NCI-H82 treated with DMSO at 0.1 percent for 48 hours (cell line): Measurements from ENCODE around the gene IMPG1.

Source experiments
- DNase-seq: peaks from one replicate; lab custom pipeline; 2025; ENCODE audit not compliant: unreplicated experiment; lab: John Stamatoyannopoulos, UW

The IMPG1 gene, protein sequence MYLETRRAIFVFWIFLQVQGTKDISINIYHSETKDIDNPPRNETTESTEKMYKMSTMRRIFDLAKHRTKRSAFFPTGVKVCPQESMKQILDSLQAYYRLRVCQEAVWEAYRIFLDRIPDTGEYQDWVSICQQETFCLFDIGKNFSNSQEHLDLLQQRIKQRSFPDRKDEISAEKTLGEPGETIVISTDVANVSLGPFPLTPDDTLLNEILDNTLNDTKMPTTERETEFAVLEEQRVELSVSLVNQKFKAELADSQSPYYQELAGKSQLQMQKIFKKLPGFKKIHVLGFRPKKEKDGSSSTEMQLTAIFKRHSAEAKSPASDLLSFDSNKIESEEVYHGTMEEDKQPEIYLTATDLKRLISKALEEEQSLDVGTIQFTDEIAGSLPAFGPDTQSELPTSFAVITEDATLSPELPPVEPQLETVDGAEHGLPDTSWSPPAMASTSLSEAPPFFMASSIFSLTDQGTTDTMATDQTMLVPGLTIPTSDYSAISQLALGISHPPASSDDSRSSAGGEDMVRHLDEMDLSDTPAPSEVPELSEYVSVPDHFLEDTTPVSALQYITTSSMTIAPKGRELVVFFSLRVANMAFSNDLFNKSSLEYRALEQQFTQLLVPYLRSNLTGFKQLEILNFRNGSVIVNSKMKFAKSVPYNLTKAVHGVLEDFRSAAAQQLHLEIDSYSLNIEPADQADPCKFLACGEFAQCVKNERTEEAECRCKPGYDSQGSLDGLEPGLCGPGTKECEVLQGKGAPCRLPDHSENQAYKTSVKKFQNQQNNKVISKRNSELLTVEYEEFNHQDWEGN

DNA sequence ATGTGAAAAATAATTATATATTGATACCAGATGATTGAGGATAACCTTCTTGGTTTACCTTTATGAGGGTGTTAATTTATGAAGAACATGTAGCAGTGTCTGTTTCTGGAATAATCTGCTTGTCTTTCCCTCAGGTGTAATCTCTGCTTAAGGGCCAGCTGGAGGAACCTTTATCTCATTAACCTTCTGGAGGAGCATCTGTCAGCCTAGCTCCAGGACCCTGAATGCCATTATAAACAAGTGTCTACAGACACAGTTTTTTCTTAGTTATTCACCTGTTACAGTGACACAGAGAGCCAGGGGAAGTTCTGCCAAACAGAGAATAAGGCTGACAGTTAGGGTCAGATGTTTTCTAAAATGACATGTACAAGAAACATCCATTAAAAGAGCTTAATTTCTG lies at the start of gene IMPG1:
TSS of gene IMPG1 (minus strand) at position 101 of the 400 bp plus-strand sequence. CDS start 174 bp downstream, outside the sequence.
- DNase-seq: peak; percentile 90

DNA sequence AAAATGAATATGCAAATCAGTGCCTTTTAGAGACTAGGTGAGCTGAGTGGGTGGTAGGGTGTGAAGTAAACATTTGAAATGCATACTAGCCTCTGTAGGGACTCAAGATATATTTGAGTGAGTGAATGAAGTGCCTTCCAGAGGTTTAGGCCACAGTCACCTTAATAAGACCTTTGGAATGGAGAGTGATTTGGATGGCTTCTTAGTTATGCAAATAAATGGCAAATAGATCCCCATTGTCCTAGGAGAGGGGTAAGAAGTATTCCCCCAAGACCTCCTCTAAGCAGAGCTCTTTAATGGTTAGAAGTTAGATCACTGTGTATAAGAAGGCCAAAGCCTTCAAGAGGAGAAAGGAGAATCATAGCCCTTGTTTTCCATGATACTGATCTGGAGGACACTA lies 47.8 kb upstream of the IMPG1 start:
- no peak for DNase-seq

DNA sequence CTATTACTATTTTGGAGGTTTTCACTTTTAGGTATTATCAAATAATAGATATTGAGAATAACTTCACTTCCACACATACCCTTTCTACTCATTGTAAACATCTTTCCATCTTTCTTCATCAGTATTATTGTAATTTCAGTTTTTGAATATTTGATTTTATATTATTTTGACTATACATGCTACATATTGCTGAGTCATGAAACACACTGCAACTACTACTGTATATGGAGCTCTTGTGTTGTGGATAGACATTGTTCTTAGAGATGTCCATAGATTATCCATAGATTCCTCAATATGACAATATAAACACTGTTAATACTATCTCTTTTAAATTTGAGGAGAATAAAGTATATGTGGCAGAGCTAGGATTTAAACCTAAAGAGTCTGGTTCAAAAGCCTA lies 819 bp upstream of the IMPG1 start:
- no peak for DNase-seq

DNA sequence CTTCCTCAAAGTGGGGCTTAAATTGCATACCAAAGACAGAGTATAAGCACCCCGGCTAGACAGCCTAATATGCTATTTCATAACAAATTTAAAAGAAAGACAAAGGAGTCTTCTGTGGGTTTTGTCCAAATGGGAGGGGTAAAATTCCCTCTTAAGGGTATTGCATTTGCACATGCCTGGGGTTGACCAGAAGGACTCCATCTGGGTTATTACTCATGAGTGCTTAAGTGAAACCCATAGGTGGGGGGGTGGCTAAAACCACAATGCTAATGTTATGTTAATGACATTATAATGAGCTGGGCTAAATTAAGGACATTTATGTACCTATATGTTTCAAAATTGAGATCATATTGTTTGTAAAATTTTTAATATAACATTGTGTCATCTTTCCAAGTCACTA lies 15.0 kb downstream of the IMPG1 start:
- no peak for DNase-seq

DNA sequence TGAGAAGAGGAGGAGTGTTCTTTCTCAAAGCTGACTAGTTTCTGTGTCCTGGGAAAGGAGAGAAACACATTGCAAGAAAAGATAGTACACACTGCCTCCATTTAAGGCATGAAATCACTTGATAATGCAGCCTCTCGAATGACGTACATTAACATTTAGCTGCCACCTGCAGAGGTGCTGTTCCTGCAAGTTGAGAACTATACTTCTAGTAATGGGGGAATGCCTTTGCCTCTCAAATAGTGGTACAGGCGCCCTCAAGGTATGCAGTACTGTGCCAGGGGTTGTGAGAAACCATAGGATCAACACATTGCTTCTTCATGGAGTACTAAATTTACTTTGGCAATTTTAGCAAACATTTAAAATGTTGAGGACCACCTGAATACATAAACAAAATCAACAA lies 20.1 kb downstream of the IMPG1 start:
- DNase-seq: no peak

DNA sequence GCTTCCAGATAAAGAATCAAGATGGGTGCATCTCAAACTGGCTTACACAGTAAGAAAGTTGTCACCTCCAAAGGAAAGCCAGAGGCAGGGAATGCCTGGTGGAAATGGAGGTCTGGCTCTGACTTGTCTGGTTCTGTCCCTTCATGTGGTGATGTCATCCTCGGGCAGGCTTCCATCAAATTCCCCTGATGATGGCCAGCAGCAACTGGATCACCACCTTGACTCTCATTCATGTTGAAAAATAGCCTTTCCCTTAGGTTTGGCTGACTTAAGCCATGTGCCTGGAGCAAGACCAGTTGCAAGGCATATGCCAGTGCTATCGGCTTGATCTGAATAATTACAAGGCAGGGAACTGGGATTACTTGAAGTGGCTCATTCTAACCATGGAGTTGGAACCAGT lies 28.8 kb downstream of the IMPG1 start:
- no peak for DNase-seq

DNA sequence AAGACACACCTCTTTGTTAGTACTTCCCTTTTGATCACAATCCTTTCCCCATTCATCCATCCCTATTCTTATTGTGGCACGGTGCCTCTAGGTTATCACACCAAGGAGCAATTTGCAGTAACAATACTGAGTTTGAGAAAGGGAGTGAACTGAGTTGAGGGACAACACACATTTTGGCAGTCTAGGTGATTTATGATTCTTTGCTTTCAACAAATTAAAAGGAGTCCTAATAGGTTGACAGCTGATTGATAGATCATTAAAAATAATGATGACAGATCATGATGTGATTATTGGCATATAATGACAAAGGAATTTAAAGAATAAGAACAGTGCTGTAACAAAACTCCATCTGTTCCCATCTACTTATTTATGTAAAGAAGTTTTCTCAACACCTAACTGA lies 36.7 kb downstream of the IMPG1 start:
- no peak for DNase-seq

DNA sequence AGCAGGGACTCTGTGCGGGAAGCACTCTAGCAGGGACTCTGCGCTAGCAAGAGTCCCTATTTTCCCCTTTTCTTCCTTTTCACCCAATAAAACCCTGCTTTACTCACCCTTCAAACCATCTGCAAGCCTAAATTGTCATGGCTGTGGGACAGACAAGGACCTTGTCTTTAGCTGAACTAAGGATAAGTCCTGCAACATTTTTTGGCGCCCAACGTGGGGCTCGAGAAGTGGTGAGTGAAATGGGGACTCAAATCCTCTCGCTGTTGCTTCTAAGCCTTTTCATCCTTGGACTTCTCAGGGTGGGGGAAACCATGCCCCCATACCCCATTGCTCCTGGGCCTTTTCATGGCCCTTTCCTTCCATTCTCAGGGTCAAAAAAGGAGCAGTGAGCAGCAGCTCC lies 46.4 kb downstream of the IMPG1 start:
- DNase-seq: no peak

DNA sequence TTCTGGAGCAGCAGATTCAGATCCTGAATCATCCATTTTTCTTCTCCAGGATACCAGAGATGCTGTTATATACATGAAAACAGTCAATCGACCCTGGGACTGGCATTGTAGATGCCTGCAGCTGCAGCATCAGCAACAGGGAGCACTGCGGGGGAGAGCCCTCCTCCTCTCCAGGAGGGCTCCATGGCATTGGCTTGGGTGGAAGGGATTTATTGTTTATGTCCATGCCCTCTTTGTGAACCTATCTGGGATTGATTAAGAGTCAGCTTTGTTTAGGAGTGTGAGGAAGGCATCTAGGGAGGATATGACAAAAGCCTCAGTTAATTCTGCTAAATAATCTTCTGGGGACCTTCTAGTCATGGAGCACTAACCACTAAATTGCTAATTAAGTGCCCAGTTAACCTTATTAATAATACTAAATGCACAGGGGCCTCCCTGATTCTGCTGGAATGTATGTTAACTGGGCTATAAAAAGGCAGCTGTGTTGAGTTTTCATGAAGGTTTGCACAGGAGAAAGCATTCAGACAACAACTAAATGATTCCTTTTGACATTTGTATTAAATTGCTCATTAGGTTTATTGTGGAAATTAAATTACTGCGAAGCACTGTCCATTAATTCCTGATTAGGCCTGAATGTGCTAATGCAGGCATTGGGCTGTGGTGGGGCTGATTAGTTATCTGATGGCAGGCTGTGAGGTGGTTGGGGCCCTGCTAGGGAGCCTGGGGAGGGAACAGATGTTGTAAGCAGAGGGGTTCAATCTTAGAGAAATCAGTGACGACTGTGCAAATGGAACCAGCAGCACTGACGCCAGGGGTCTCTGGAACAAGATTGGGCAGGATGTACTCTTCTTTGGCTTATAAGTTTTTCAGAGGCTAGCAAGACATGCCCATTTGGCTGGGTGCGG lies 57.6 kb downstream of the IMPG1 start:
- DNase-seq: peak; percentile 36

DNA sequence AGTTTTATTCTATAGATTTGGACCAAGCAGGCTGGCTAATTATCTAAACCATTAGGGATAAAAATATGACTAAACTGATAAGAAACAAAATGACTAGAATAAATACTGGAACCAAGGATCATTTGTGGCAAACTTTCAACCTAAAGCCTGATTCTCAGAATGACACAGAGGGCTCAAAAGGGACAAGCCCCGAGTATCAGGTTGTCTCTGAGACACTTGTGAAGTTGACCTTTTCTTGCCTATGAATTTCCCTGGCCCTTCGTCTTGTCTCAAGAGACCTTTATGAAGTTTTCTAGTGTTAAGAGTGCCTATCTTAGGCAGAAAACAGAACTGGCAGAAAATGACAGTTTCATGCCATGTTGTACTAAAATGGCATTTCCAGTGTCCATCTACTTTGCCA lies 68.3 kb downstream of the IMPG1 start:
- no peak for DNase-seq

DNA sequence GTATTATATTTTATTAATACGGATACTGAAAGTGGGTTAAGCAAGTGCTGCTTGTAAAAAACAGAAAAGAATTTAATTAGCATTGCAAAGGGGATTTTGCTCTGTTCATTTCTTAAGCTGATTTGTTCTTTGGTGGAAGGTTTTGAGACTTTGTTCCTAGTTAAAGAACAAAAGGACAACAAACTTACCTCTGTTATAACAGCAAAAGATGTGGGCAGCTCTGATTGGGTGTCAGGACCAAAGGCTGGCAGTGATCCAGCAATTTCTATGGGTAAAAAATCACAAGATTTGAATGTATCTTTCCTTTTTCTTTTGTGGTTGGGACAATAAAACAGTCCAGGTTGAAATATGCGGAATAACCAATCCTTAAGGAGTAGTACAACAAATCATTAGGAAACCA lies 68.8 kb downstream of the IMPG1 start:
- DNase-seq: no peak

DNA sequence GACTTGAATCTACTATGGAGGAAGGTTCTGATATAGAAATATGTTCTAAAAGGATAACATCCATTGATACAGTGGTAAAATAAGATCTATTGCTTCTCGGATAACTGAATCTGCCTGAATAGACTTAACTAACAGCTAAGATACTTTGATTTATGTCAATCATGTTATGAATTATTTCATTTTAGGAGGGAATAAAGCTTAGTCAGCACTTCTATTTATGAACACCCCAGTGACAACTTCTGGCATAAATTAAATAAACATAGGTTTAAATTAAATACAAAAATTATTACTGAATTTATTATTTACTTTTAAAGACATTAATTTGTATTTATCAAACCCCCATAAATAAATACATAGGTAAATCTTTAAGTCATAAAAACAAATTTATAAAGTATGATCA lies 69.3 kb downstream of the IMPG1 start:
- DNase-seq: no peak

DNA sequence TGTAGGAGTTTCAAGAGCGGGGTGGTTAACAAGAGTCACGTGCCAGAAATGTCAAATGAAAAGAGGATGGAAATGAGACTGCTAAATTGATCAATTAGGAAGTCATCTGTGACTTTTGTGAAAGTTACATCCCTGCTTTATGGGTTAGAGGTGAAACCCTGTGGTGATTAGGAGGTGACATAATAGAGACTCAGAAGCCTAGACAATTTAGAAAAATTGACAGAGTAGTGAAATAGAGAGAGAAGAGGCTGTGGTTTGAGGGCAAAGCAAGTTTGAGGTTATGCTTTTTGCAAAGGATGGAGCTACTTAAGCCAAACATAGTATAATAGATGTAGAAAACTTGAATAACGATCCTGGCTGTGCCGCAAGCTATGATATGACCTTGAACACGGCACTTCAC lies 71.8 kb downstream of the IMPG1 start:
- DNase-seq: no peak

DNA sequence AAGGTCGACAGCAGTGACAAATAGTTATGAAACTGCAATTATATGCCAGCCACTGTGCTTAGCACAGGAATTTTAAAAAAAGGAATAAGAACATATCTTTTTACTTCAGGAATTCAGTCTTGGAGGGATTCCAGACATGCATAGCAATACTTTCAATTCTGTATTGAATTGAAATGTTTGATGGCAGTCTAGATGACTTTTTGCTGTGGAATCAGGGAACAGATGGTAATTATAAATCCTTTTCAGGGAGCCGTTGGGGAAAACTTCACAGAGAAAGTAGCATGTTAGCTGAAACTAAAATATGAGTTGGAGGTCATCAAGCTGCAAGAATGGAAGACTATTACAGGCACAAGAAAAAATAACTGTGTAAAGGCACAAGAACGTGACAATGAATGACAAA lies 74.8 kb downstream of the IMPG1 start:
- no peak for DNase-seq

DNA sequence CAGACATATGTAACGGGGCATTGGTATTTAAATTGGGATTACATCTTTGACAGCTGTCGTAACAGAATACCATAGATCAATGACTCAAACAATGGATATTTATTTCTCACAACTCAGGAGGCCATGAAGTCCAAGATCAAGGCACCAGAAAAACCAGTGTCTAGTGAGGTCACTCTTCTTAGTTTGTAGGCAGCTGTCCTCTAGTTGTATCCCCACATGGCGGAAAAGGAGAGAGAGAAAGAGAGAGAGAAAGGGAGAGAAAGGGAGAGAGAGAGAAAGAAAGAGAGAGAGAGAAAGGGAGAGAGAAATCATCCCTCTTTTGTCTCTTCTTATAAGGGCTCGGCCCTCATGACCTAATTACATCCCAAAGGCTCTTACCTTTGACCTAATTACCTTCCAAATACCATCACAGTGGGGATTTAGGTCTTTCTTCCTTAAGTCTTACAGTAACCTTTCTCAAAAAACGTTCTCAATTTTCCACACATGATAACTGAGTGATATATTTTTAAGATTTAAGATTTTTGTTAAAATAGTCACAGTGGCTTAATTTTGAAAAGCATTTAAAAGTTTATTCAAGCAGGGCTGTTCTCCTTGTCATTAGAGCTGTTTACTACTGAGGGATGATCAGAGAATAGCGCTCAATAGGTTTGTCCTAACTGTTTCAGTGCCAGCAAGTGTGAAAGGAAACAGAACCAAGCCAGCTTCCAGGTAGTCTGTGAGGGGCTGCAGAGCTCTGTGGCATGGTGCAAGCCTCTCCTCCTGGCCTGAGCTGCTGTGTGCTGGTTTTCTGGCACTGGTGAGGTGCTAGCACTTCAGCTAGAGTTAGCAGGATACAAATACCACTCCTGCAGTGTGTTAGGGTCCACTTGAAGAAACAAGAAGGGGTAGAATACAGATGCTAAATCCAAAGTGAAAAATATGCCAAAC lies 79.0 kb downstream of the IMPG1 start:
- DNase-seq: no peak

DNA sequence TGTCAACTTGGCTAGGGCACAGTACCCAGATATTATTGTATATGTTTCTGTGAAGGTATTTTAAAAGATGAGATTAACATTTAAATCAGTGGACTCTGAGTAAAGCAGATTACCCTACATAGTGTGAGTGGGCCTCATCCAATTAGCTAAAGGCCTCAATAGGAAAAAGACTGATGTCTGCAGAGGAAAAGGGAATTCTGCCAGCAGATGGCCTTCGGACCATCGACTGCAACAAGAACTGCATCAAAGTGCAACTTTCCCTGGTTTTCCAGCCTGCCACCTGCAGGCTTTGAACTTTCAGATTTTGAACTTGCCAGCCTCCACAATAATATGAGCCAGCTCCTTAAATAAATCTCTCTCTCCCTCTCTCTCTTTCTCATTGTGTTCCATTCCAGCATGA lies 80.5 kb downstream of the IMPG1 start:
- DNase-seq: peak; percentile 65

DNA sequence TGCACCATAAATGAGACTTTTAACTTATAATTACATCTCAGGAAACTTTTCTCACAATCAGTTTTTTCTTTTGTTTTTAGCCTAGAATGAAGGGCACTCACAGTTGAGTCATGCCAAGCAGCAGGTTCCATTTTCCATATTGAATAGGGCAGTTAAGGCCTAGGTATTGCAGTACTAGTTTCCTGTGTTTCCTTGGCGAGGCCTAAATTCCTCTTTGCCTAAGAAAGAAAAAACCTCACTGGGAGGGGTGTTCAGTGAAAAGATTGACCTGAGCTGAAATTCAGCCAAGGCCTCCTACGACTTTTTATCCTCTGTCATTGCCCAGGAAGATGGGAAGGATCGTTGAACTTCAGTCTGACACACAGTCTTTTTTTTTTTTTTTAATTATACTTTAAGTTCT lies 85.5 kb downstream of the IMPG1 start:
- DNase-seq: no peak

DNA sequence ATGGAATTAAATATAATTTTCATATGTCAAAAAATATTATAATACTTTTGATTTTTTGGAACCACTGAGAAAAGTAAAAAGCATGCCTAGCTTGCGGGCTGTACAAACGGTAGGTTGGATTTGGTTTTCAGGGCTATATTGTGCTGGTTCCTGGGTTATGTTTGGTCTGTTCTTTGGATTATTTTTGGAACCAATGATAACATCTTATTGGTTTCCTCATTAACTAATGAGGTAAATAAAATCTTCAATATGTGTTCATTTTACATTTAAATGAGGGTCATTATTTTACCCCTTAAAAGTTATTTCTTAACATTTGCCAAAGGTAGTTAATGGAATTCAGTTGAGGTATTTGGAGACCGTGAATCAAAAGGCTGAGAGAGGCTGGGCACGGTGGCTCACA lies 96.6 kb downstream of the IMPG1 start:
- DNase-seq: no peak

DNA sequence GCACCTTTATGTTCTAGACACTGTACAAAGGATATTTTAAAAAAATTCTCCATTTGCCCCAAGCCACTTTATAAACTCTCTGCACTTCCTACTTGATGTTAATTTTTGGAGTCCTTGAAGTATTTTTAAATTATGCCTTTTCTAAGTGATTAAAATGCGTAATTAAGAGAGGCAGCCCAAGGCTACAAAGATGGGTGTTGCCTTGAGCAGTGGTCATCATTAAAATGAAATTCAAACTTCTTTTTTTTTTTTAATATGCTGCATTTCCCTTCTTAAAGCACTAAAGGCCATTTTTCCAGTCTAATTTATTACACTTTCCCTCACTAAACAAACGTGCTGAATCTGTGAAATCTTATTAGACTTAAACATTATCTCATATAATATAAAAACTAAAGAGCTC lies 102.4 kb downstream of the IMPG1 start:
- DNase-seq: no peak

DNA sequence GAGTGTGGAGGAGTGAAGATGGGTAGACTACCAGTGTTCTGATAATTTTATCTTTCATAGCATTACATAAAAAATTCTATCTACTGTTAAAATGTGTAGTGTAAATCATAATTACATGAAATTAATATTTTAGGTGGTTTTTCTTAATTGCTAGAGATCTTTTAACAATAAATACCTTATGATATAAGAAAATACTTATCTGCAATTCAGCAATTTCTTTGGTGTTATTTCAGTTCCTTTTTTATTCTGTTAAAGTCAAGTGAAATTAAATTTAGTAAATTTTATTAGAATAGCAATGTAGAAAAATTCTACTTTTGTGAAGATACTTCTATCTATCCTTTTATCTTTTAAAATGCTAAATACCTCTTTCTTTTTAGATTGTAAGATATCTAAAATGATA lies 104.3 kb downstream of the IMPG1 start:
- DNase-seq: no peak
